Left renal pelvis (tissue), 4 donors: ENCODE results near the gene LDLRAP1. TPM values are rescaled to one million over a fixed set of nuclear protein-coding genes. Genes with fewer than 3 reads are reported as not detected.

Experiments
- DNase-seq, 4 donors: peaks; one replicate each; pipeline ENCODE4 v3.0.0-alpha.2; 2013; ENCODE audit warnings: low read depth in 4 of 4, low spot score in 3 of 4
- polyA plus RNA-seq, 4 donors: library from polyadenylated mRNA; unstranded; fragments of 120-200 nt; gene quantifications; one replicate each; pipeline ENCODE4 v1.2.1, GENCODE V29; 2013; ENCODE audit not compliant: insufficient read length in 4 of 4

The LDLRAP1 gene
- polyA plus RNA-seq, 4 donors, result 11.5 to 15.0 (median 11.7) TPM

GRCh38 chr1:25523542-25523941 is 19.9 kb upstream of the LDLRAP1 start:
- DNase-seq, result no peak

- DNase-seq, result no peak
These were observed 18.6 kb upstream of the LDLRAP1 start for GRCh38 chr1:25524568-25525360.

- DNase-seq, result no peak
These were observed 18.1 kb upstream of the LDLRAP1 start for GRCh38 chr1:25525361-25525688.

- no peak for DNase-seq
These were observed 16.7 kb upstream of the LDLRAP1 start for GRCh38 chr1:25526753-25527152.

- DNase-seq, result no peak
These were observed 16.1 kb upstream of the LDLRAP1 start for GRCh38 chr1:25527226-25527846.

GRCh38 chr1:25527946-25528595 is 15.3 kb upstream of the LDLRAP1 start:
- no peak for DNase-seq

- no peak for DNase-seq
These were observed 14.4 kb upstream of the LDLRAP1 start for GRCh38 chr1:25528881-25529517.

- DNase-seq, result no peak
These were observed 13.8 kb upstream of the LDLRAP1 start for GRCh38 chr1:25529518-25530185.

- no peak for DNase-seq
These were observed 13.0 kb upstream of the LDLRAP1 start for GRCh38 chr1:25530186-25531081.

GRCh38 chr1:25531082-25531461 is 12.3 kb upstream of the LDLRAP1 start:
- DNase-seq, result no peak

- DNase-seq, result no peak
These were observed 10.4 kb upstream of the LDLRAP1 start for GRCh38 chr1:25532970-25533369.

- DNase-seq, result no peak
These were observed 9.5 kb upstream of the LDLRAP1 start for GRCh38 chr1:25533775-25534409.

- DNase-seq, result no peak
These were observed 9.0 kb upstream of the LDLRAP1 start for GRCh38 chr1:25534410-25534788.

GRCh38 chr1:25536124-25536523 is 7.3 kb upstream of the LDLRAP1 start:
- no peak for DNase-seq

- DNase-seq, result no peak
These were observed 6.1 kb upstream of the LDLRAP1 start for GRCh38 chr1:25537153-25537831.

GRCh38 chr1:25538191-25538767 is 5.1 kb upstream of the LDLRAP1 start:
- no peak for DNase-seq

- no peak for DNase-seq
These were observed 2.6 kb upstream of the LDLRAP1 start for GRCh38 chr1:25540750-25541342.

GRCh38 chr1:25541425-25541824 is 2.0 kb upstream of the LDLRAP1 start:
- no peak for DNase-seq
